NCI-H82 (cell line): ENCODE results near the gene SSH2.
"Not testable (repeated sequence)": the region's sequence is repeated elsewhere in the genome, so short reads cannot be mapped to it uniquely, and the experiment has no call there.

Experiments used
- DNase-seq: peaks from one replicate; lab custom pipeline; 2025; lab: John Stamatoyannopoulos, UW

Gene SSH2

GRCh38 chr17:29930409-29931010, 482 bp upstream of the SSH2 start:
- peak; percentile 63 for DNase-seq

- DNase-seq = peak; percentile 78
Observed at GRCh38 chr17:29929006-29929532, 959 bp downstream of the SSH2 start.

GRCh38 chr17:29927546-29927945, 2.5 kb downstream of the SSH2 start:
- no peak for DNase-seq

GRCh38 chr17:29924786-29925185, 5.2 kb downstream of the SSH2 start:
- DNase-seq = no peak

- DNase-seq = peak; percentile 34
Observed at GRCh38 chr17:29918922-29919856, 10.8 kb downstream of the SSH2 start.

- DNase-seq = peak; percentile 50
Observed at GRCh38 chr17:29918016-29918415, 12.0 kb downstream of the SSH2 start.

GRCh38 chr17:29914819-29915537, 15.1 kb downstream of the SSH2 start:
- DNase-seq = no peak

GRCh38 chr17:29911641-29912177, 18.3 kb downstream of the SSH2 start:
- no peak for DNase-seq

GRCh38 chr17:29909236-29910003, 20.6 kb downstream of the SSH2 start:
- no peak for DNase-seq

GRCh38 chr17:29906969-29907368, 23.1 kb downstream of the SSH2 start:
- DNase-seq = no peak

- DNase-seq = no peak
Observed at GRCh38 chr17:29905879-29906167, 24.2 kb downstream of the SSH2 start.

GRCh38 chr17:29905086-29905878, 24.7 kb downstream of the SSH2 start:
- DNase-seq = no peak

- DNase-seq = no peak
Observed at GRCh38 chr17:29903471-29903870, 26.6 kb downstream of the SSH2 start.

- DNase-seq = not testable (repeated sequence)
Observed at GRCh38 chr17:29897136-29897535, 32.9 kb downstream of the SSH2 start.

GRCh38 chr17:29892201-29892600, 37.8 kb downstream of the SSH2 start:
- DNase-seq = no peak

- DNase-seq = no peak
Observed at GRCh38 chr17:29891131-29891530, 38.9 kb downstream of the SSH2 start.

GRCh38 chr17:29885031-29885640, 44.9 kb downstream of the SSH2 start:
- DNase-seq = no peak

- DNase-seq = peak; percentile 39
Observed at GRCh38 chr17:29883497-29883896, 46.5 kb downstream of the SSH2 start.

- DNase-seq = no peak
Observed at GRCh38 chr17:29881256-29881655, 48.8 kb downstream of the SSH2 start.

- DNase-seq = no peak
Observed at GRCh38 chr17:29880031-29880430, 50.0 kb downstream of the SSH2 start.
